ENCODE data around the gene UBA3. TPM values are rescaled to one million over a fixed set of nuclear protein-coding genes. Genes with fewer than 3 reads are reported as not detected.

UBA3 gene
- total RNA-seq, 4 donors from 2014 or later, result 37.2 to 77.7 (median 48.6) TPM

- H3K4me3 ChIP-seq, result no peak overlapping the region
- no peak overlapping the region for H3K27ac ChIP-seq
- 60% methylated on average over 5 of the region's 5 CpGs for WGBS
- H3K36me3 ChIP-seq, result peaks cover 10% of the 10 kb centered on the region
- no peaks in the 10 kb centered on the region for H3K9me3 ChIP-seq
- H3K4me1 ChIP-seq, result peaks cover 8% of the 10 kb centered on the region
- DNase-seq (ENCODE audit: low spot score in 2 of 2), result no peak
- no peak for TF ChIP-seq POLR2A (IDR thresholded peaks at IDR 0.05)
- no peak for TF ChIP-seq EP300 (IDR thresholded peaks at IDR 0.05)
- H3K27me3 ChIP-seq, result no peaks in the 10 kb centered on the region
Observed at GRCh38 chr3:69108811-69109210, 28.6 kb upstream of the UBA3 start.

- DNase-seq (ENCODE audit: low spot score in 2 of 2), result no peak
- Histone ChIP-seq H3K9me3 (no peaks in the 10 kb centered on the region), H3K4me1 (peaks cover 3% of the 10 kb centered on the region), H3K36me3 (peaks cover 20% of the 10 kb centered on the region), H3K27me3 (no peaks in the 10 kb centered on the region), H3K4me3 (no peak overlapping the region), H3K27ac (no peak overlapping the region)
- TF ChIP-seq CTCF (IDR thresholded peaks at IDR 0.05) (no peak), POLR2AphosphoS5 (IDR thresholded peaks at IDR 0.05) (no peak), EP300 (IDR thresholded peaks at IDR 0.05) (no peak), POLR2A (IDR thresholded peaks at IDR 0.05) (no peak)
- 86% methylated on average over 5 of the region's 5 CpGs for WGBS
Observed at GRCh38 chr3:69107841-69108240, 27.7 kb upstream of the UBA3 start.

- H3K4me3 ChIP-seq, result no peak overlapping the region
- DNase-seq (ENCODE audit: low spot score in 2 of 2), result no peak
- H3K27ac ChIP-seq, result no peak overlapping the region
- peaks cover 33% of the 10 kb centered on the region for H3K36me3 ChIP-seq
- H3K9me3 ChIP-seq, result no peaks in the 10 kb centered on the region
- peaks cover 6% of the 10 kb centered on the region for H3K4me1 ChIP-seq
- TF ChIP-seq POLR2AphosphoS5 (IDR thresholded peaks at IDR 0.05) (no peak), EP300 (IDR thresholded peaks at IDR 0.05) (no peak), CTCF (IDR thresholded peaks at IDR 0.05) (no peak), POLR2A (IDR thresholded peaks at IDR 0.05) (no peak)
- 42% methylated on average over 3 of the region's 3 CpGs for WGBS
- no peaks in the 10 kb centered on the region for H3K27me3 ChIP-seq
Observed at GRCh38 chr3:69105320-69105719, 25.2 kb upstream of the UBA3 start.

- no peak for DNase-seq (ENCODE audit: low spot score in 2 of 2)
- no peak for TF ChIP-seq CTCF (IDR thresholded peaks at IDR 0.05)
- TF ChIP-seq POLR2AphosphoS5 (IDR thresholded peaks at IDR 0.05), result no peak
- no peak for TF ChIP-seq EP300 (IDR thresholded peaks at IDR 0.05)
- TF ChIP-seq POLR2A (IDR thresholded peaks at IDR 0.05), result no peak
- WGBS, result 74% methylated on average over 8 of the region's 8 CpGs
- Histone ChIP-seq H3K36me3 (peaks cover 33% of the 10 kb centered on the region), H3K4me1 (peaks cover 7% of the 10 kb centered on the region), H3K27me3 (no peaks in the 10 kb centered on the region), H3K9me3 (no peaks in the 10 kb centered on the region), H3K4me3 (no peak overlapping the region), H3K27ac (no peak overlapping the region)
Observed at GRCh38 chr3:69104586-69104985, 24.4 kb upstream of the UBA3 start.

GRCh38 chr3:69103123-69103522, 23.0 kb upstream of the UBA3 start:
- no peaks in the 10 kb centered on the region for H3K9me3 ChIP-seq
- H3K36me3 ChIP-seq, result peaks cover 33% of the 10 kb centered on the region
- H3K4me3 ChIP-seq, result no peak overlapping the region
- H3K27ac ChIP-seq, result no peak overlapping the region
- WGBS, result 92% methylated on average over 3 of the region's 3 CpGs
- peaks cover 3% of the 10 kb centered on the region for H3K4me1 ChIP-seq
- DNase-seq (ENCODE audit: low spot score in 2 of 2), result no peak
- no peak for TF ChIP-seq EP300 (IDR thresholded peaks at IDR 0.05)
- no peak for TF ChIP-seq POLR2AphosphoS5 (IDR thresholded peaks at IDR 0.05)
- TF ChIP-seq POLR2A (IDR thresholded peaks at IDR 0.05), result no peak
- TF ChIP-seq CTCF (IDR thresholded peaks at IDR 0.05), result no peak
- no peaks in the 10 kb centered on the region for H3K27me3 ChIP-seq

GRCh38 chr3:69102384-69102783, 22.2 kb upstream of the UBA3 start:
- DNase-seq (ENCODE audit: low spot score in 2 of 2), result no peak
- 98% methylated on average over 4 of the region's 4 CpGs for WGBS
- no peak overlapping the region for H3K4me3 ChIP-seq
- H3K27ac ChIP-seq, result no peak overlapping the region
- TF ChIP-seq CTCF (IDR thresholded peaks at IDR 0.05) (no peak), POLR2A (IDR thresholded peaks at IDR 0.05) (no peak), POLR2AphosphoS5 (IDR thresholded peaks at IDR 0.05) (no peak), EP300 (IDR thresholded peaks at IDR 0.05) (no peak)
- peaks cover 33% of the 10 kb centered on the region for H3K36me3 ChIP-seq
- H3K4me1 ChIP-seq, result peaks cover 3% of the 10 kb centered on the region
- no peaks in the 10 kb centered on the region for H3K27me3 ChIP-seq
- no peaks in the 10 kb centered on the region for H3K9me3 ChIP-seq

All from suprapubic skin (tissue), 4 donors.